COLO829 (cell line): ENCODE data around the gene ZDHHC14.
A peak's percentile ranks its signal among the peaks of the same experiment; 100 is the strongest.
"Not testable (repeated sequence)": the region's sequence is repeated elsewhere in the genome, so short reads cannot be mapped to it uniquely, and the experiment has no call there.

ENCODE experiments used
- DNase-seq: peaks from one replicate; pipeline ENCODE4 v3.0.0; 2012; ENCODE audit warnings: low spot score

ZDHHC14 gene

DNA sequence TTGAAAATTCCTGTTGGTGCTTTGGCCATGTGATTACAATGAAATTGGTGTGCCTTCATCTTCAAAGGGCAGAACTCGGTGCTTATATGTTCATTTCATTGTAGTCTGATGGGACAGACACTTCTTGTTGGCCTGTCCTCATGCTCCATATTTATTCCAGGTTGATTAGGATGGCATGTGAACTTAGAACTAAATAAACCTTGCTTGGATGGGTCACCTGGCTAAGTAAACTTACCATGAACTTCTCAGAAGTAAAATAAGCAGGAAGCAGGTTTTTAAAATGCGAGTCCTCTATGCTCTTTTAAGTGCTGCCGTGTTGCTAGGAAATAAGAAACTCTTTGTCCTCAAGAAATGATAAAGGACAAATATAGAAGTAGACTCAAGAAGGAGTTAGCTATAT is 26.7 kb downstream of the ZDHHC14 start:
- DNase-seq = peak; percentile 5

DNA sequence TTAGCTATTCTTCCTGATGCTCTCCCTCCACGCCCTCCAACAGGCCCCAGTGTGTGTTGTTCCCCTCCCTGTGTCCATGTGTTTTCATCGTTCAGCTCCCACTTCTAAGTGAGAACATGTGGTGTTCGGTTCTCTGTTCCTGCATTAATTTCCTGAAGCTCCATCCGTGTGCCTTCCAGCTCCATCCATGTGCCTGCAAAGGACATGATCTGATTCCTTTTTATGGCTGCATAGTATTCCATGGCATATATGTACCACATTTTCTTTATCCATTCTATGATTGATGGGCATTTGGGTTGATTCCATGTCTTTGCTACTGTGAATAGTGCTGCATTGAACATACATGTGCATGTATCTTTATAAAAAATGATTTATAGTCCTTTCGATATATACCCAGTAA is 27.4 kb downstream of the ZDHHC14 start:
- not testable (repeated sequence) for DNase-seq

DNA sequence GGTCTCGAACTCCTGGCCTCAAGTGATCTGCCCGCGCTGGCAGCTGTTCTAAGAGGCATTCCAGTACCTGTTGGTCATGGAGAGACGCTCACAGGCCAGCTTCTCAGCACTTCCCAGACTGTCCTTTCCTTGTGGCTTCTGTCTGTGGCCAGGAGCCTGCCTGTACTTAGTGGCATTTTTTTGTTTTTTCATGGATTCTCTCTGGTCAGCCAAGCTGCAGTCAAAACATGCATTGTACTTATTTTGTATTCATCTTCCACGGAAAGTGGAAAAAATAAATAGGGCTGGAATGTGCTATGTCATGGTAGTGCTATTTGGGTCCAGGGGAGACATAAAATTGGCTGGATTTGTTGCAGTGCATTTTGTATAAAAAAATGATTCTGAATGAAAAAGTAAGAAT is 29.1 kb downstream of the ZDHHC14 start:
- DNase-seq = no peak

DNA sequence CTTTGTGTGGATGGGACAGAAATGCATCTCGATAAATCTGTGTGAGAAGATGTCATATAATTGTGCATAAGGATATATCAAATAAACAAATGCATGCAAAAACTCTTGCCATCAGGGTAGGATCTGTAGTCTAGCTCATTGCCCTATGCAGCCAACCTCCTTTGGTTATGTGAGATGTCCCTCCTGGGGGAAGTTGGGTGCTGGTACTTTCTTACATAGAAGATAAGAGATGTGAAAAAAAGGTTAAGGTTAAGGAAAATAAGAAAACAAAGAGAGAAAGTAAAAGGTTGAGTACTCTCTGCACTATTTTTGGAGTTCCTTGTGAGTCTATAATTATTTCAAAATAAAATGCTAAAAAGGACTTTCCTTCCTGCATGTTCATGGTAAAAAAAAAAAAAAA is 30.4 kb downstream of the ZDHHC14 start:
- DNase-seq = no peak

DNA sequence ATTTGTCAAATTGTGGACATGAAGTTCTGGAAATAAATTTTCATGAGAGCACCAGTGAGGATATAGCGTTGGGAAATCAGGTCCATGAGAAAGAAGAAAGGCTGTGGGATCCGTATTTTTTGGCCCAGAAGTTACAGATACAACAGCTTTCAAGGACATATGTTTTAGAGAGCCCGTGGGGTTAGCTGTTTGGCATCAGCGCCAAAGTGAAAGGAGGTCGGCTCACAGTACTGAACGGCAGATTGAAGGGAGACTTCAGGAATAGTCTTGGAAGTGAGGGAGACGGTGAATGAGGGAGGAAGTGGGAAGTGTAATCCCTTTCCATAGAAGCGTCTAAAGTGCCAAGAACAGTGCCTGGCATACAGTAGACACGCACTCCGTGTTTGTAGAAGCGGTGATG is 31.8 kb downstream of the ZDHHC14 start:
- DNase-seq = no peak

DNA sequence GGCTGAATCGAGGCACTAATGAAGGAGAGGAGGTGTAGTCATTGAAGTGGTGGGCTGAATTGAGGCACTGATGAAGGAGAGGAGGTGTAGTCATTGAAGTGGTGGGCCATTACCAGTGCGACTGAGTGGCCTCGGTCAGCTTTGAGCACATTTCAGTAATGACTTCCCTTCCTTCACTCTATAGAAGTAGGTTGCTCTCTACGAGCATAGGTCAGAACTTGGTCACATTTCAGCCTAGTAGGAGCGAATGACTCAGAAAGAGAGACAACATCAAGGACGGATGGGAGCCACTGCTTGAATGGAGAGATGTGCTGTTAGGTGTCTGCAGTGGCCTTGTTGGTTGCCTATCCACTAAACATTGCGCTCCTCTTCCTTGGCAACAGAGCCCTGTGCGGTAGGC is 39.5 kb downstream of the ZDHHC14 start:
- DNase-seq = no peak

DNA sequence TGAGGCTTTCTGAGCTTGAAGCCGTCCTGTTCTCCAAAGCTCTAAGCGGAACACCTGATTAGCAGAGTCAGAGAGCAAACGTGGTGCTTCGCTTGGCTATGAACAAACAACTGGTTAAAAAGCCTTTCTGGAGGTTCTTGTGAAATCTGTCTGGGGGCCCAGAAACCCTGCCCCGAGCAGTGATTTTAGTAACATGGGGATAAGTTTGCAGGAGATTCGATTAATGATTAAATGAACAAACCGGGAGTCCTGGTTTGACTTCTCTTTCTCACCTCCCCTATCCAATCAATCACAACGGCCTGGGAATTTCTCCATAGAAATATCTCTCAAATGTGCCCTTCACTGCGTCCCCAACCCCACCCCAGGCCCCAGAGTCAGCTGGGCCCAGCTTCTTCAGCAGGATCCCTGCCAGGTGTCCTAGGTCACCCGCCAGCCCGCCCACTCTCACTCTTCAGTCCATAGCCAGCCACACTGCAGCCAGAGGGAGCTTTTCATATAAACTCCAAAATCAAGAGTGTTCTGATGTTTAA is 43.6 kb downstream of the ZDHHC14 start:
- DNase-seq = no peak

DNA sequence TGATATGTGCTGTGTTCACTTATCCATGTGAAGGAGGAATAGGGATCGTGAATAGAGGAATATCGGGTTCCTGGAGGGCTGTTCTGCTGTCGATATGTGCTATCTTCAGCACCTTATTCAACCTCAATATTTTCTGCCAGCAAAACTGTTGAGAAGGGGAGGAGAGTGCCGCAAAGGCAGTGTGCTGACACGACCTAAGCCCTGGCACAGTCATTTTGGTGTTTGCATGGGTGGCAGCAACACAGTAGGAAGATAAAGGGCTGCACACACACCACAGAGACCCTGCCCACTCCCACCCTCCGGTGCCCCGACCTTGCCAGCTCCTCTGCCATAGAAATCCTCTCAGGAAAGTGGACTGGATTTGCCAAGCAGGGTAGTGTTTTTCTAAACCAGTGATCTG is 47.0 kb downstream of the ZDHHC14 start:
- DNase-seq = no peak

DNA sequence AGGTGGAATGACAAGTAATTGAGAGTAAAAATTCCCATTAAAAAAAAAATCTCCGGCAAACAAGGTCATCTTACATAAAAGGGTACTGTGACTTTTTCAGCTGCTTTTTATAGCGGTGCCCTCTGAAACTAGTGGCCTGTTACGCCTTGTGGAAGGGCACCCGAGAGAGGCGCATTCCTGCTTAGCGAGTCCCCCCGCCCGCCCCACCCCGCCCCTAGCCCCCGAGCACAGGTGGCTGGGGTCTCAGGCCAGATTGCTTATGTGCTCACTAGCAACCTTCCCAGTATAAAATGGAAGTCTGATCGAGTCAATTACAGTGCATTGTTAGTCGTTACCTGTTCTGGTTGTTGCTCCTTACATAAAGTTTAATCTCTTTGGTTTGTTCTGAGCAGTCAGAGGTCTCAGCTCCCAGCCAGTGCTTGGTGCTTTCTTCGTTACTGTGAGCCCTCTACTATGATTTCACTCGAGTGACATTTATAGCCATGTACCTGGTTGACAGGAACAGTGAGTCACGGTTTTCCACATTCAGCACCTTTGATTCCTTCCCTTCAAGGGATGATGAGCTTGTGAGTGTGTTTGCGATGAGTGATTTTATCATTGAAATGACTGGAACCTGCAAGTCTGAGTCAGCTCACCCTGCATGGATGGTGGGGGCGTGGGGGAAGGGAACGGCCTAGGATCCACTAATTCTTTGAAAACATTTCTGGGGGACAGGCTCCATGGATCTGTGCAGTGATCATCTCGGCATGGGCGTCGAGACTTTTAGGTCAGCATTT is 47.6 kb downstream of the ZDHHC14 start:
- no peak for DNase-seq

DNA sequence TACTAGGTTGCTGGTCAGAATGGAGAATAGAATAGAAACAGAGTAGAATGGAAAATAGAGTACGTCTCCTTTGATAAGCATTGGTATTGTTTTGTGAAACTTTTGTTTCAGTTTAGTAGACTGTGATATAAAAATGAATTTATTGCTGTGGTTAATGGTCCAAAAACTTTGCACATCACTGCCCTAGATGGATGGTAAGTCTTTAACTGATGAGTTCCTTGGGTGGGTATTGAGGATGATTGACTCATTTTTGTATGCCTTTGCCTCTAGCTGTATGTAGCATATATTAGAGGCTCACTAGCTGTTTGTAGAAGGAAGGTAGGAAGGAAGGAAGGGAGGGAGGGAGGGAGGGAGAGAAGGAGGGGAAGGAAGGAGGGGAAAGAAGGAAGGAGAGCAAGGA is 48.3 kb downstream of the ZDHHC14 start:
- DNase-seq = no peak

DNA sequence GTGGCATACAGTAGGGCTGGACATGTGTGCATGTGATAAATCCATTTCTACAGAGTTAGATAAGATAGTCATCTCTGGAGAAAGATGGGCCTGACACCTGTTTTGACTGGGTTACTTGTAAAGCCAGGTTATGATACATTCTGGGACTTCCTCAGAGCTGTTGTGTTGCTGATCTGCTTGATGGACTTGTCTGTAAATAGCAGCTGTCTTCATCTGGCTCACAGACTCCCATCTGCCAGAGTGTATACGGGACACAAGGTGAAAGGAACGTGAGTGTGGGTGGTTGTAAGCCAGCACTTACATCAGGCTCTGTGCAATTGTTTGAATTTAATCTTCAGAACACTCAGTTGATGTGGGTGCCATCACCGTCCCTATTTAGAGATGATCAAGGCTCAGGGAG is 49.8 kb downstream of the ZDHHC14 start:
- DNase-seq = no peak

DNA sequence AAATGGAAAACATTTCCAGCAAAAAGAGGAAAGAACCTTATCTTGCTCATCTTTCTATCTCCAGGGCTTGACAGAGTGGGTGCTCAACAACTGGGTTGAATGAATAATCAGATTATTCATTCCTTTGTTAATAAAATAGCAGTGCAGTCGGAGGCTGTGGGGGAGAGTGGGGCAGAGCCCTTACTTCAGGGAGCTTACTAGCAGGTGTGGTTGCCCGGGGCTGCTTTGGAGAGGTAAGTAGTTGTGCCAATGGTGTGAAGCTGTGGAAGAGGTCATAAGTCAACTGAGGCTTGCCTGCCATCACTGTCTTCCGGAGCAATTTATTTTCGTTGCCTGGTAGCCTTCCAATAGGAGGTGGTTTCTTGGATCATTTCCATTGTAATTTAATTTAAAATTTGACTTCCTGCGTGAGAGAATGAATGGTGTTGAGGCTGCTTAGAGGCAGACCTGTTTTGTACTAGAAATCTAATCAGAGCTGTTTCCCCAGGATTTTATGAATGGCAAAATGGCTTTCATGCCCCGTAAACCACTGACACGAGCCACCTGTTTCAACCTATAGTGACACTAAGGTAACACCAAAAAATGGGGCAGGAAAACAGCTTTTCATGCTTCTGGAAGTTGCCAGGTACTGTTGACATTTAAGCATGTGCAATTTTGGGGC is 51.4 kb downstream of the ZDHHC14 start:
- DNase-seq = no peak

DNA sequence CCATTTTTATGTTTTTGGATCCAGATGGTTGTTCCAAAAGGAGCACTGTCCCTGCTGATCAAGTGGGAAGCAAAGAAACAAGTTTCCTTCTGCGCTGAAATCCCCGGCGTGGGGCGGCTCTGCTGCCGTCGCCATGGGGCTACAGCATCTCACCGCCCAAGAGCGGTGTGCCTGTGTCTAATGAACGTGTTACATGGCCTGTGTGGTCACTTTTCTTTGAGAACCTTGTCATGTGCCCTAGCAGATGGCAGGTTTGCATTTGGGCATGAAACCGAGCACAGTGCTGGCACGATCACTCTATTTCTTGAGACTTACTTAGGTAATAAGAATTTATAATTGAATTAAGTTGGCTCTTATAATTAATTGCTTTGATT is 51.9 kb downstream of the ZDHHC14 start:
- no peak for DNase-seq

DNA sequence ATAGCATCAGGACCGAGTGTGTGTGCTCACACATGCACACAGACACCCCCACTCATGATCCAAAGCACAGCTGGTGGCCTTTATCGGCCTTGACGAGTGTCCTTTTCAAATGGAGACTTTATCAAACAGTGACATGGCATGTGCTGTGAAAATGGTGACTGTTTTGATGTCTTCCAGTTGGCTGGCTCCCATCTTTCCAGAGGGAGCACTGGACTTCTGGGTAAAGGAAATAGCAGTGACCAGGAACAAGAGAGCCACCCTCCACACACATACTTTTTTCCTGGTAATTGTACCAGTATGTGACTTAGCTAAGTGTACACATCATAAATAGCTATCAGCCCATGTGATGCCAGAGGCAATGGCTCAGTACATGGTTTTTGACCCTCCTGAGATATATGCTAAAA is 52.7 kb downstream of the ZDHHC14 start:
- no peak for DNase-seq

DNA sequence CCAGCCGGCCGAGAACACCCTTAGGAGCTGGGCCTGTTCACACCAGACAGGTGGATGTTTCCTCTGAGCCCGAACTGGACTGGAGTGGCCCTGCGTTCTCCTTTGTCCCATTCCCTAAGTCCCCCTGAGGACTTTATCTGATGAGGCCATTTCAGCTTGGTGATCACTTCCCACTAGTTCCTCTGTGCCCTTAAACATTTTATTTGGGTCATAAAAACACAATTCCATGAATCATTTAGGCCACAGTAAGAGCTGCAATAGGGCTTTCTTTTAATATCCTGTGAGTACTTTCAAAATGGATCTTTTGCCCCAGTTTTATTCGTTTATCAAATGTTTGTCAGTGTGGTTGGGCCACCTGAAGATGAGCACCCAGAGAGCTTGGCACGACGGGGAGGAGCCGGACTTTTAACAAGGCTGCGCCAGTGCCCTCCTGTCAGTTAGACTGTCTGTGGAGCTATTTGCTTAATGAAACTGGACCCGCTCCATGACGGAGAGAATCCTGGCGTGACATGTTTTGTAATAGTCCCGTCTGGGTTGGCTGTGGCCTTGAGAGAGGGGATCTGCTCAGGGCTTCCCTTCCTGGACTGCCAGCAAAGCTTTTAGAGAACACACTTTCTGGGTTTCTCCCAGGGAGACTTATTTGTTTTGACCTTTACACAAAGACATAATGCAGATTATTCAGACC is 53.5 kb downstream of the ZDHHC14 start:
- DNase-seq = no peak

DNA sequence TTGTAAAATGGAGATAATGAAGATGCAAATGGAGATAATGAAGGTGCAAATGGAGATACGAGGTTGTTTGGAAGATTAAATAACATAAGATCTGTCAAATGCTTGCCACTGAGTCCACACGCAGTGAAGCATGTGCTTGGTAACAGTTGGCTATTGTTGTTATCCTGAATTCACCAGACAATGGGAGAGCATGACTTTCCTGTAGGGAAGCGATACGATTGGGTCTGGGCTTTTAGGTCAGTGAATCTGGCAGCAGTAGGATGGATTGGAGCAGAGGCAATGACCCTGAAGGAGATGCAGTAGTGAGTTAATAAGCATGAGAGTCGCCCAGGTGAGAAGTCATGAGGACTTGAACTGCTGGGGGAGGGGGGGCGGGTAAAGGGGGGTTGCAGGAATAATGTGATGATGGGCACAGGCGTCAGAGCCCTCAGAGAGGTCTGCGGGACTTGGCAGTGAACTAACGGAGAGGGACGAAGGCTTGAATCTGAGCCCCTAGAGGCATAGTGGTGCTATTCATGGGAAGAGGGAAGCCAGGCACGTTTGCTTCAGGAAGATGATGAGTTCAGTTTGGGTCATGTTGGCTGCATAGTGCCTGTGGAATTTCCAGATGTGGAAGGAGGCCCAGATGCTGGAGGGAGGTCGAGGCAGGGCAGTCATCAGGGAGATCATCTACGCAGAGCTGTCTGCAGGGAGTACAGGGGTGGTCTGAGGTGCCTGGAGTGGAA is 55.4 kb downstream of the ZDHHC14 start:
- no peak for DNase-seq

DNA sequence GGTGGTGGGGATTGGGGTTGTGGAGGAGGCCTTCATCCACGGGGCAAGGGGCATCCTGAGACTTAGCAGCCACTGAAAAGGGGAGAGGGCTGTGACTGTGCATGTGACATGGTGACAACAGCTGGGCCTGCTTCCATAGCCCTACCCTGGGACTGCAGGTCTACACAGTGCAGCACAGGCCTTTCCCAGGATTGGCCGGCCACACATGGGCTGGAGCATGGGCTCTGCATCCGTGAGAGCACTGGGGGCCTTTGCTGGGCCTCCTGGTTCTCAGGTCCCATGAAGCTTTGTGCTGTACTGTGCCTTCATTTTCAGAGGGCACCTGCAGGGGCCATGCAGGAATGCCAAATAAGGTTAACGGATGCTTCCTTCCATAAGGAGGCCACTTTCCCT is 56.0 kb downstream of the ZDHHC14 start:
- DNase-seq = no peak

DNA sequence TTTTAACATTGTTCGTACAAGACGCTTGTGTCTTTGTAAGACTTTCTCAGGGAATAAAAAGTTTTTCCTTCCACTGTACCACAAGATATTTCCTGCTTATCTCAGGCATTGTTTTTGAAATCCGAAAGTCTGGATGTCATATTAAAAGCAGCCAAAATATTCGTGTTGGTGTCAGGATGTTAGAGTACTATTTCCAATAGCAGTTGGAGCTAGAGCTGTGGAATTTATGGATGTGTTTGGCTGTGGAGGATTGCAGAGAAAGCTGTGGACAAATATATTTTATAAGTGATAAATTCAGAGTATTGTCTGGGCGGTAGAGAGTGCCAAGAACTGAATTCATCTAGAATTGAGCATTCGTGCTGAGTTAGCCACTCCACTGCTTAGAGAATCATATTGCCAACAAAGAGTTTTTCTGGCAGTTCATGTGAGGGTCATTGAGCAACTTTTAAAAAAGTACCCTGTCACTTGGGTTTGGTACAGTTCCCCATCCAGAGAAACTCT is 57.7 kb downstream of the ZDHHC14 start:
- DNase-seq = no peak

DNA sequence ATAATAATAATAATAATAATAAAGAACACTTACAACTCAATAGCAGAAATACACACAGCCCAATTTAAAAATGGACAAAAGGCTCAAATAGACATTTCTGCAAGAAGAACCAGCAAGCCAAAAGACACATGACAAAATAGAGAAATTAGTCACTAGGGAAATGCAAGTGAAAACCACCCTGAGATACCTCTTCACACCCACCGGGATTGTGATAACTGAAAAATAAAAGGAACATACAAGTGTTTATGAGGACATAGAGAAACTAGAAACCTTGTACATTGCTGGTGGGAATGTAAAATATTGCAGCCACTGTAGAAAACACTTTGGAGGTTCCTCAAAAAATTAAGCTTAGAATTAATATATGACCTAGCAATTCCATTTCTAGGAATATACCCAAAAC is 59.2 kb downstream of the ZDHHC14 start:
- DNase-seq = no peak

DNA sequence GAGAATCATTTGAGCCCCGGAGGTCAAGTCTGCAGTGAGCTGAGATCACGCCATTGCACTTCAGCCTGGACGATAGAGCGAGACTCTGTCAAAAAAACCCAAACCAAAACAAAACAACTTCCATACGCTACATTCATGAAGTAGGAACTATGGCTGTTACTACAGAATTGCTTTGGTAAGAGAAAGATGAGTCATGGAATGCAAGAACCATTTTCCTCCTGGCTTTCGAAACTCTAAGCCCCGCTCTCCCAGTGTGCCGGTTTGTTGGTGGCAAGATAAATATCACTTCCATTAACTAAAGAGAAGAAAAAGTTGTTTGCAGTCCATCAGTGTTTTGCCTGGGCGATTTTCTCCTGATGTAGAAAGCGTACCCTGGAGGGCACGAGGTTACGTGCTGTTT is 61.3 kb downstream of the ZDHHC14 start:
- no peak for DNase-seq

DNA sequence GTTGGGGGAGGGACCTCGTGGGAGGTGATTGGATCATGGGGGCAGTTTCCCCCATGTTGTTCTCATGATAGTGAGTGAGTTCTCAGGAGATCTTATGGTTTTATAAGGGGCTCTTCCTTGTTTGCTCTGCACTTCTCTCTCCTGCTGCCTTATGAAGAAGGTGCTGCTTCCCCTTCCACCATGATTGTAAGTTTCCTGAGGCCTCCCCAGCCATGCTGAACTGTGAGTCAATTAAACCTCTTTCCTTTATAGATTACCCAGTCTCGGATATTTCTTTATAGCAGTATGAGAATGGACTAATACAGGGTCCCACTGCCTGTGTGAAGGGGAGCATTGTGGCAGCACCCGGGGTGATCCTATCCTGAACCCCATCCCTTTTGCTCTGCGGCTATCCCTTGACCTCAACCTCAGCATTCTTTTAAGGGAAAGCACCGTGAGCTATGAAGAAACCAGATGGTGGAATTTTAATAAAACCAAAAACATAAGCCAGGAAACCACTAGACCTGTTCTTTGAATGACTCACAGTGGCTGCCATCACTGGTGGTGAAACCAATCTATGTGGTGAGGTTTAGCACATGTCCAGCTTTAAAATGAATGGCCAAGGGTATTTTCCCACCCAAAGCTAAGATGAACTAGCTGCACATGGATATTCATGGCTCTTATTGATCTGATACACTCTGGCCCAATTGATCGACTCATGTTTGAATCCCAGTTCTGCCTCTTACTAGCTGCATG is 62.2 kb downstream of the ZDHHC14 start:
- no peak for DNase-seq
